Stimulated activated CD4-positive, alpha-beta T cell treated with anti-CD3 and anti-CD28 coated beads, TNF-alpha, amount 100 ng/mL, for 24 hours (primary cell): ENCODE data around the gene FXYD6.

Experiments
- DNase-seq, 3 experiments: peaks; one replicate each; pipeline ENCODE4 v3.0.0-alpha.2; 2020; ENCODE audit warnings: low read depth in 3 of 3

FXYD6 gene

GRCh38 chr11:117910525-117910924 lies 34.1 kb upstream of the FXYD6 start:
- DNase-seq: no peak

GRCh38 chr11:117909611-117910382 lies 33.3 kb upstream of the FXYD6 start:
- no peak for DNase-seq

DNA sequence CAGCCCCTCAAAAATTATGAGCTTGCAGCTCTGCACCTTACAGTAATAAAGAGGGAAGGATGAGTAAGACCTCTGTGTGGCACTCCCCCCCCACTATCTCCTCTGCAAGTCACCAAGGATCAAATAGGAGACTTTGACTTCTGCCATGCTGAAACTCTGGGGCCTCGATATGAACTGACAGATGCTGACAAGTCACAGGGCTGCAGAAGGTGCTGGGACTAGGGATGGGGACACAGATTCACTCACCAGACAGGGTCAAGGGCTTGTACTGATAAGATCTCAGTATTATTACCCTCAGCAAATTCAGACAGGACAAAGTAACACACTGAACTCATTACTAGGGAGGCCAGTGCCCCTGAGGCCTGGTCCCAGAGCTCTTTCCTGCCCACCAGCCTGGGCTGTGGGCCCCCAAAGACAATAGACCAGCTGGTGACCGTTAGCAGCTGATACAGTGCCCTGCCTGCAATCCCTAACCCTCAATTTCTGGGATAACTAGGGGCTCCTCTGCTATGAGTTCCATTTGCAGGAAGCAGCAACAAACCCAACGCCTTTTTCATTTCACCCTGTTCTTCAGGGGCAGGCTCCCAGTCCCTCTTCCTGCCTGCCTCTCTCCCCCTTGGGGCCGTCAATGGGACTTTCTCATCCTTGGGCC lies 32.6 kb upstream of the FXYD6 start:
- DNase-seq: no peak

DNA sequence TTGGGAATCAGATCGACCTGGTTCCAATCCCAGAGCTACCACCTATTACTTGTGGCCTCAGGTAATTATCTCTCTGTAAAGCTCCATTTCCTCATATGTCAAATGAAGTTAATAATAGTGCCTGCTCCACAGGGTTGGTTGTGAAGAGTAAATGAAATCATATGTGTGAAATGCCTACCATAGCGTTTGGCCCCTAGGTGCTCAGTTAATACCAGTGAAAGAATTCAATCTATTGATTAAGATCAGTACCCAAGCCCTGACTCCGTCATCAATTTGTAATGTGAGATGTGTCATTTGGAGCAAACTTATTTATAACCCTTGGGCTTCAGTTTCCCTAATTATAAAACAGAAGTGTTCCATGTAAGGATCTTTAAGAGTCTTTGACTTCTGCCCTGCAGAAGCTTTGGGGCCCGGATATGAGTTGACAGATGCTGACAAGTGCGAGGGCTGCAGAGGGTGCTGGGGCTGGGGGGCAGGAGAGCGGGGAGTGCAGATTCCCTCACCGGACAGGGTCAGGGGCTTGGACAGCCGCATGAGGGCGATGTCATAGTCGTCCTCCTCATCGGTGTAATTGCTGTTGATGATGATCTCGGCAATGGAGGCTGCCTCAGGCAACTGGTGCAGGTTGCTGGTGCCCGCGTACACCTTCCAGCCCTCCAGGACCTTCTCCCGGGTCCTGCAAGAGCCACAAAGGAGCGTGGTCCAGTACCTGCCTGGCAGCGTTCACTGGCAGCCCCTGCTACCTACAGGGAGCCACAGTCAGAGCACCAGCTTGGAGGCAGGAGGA lies 31.8 kb upstream of the FXYD6 start:
- DNase-seq: no peak

- DNase-seq: peak; percentile 25 to 69 (median 35)
Observed at GRCh38 chr11:117907276-117908108, 31.0 kb upstream of the FXYD6 start.

DNA sequence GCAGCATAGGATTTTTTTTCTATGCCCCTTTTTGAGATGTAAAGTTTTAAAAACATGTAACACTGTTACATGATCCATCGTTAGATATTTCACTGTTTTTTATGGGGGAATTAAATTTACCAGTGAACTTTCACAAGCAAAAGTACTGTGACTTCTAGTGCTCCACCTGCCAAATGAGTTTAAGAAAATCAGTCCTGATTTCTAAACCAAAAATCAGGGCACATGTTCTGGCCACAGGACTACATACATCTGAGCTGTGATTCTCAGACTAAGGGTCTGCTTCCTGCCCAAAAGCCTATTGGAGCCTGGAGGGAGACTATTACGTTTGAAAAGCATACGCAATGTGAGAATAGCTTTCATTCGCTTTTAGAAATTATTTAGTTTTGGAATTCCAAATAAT lies 30.3 kb upstream of the FXYD6 start:
- no peak for DNase-seq

DNA sequence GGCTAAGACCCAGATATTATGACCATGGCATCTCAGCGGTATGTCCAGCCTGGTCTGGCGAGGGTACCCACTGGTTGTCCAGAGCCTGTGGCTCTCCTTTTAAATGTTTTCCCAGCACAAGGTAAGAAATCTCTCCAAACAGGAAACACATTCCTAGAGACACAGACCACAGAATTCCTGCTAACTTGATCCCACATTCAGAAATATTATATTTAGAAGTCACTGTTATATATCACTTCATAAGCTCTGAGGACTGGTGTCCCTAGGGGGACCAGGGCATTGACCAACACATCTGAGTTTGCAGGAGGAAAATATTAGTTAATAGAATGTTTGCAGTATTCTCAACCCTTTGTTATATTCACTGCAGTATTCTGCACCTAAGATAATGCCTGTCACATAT lies 29.7 kb upstream of the FXYD6 start:
- no peak for DNase-seq

DNA sequence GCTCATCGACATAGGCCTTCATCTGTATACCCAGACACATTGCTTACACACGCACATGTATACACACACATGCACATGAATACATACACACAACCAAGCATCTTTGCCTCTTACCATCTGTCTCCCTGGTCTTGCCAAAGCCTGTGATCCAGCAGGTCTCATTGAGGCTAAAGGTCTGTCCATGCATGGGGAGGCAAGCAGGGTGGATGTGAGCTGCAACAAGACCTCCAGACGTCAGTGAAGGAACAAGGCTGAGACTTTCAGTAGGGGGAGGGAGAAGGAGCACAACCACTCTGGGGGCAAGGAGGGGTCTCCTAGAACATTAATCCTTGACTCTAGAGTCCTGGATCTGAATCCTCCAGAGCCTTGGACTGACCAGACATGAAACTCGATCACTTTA lies 29.1 kb upstream of the FXYD6 start:
- no peak for DNase-seq

DNA sequence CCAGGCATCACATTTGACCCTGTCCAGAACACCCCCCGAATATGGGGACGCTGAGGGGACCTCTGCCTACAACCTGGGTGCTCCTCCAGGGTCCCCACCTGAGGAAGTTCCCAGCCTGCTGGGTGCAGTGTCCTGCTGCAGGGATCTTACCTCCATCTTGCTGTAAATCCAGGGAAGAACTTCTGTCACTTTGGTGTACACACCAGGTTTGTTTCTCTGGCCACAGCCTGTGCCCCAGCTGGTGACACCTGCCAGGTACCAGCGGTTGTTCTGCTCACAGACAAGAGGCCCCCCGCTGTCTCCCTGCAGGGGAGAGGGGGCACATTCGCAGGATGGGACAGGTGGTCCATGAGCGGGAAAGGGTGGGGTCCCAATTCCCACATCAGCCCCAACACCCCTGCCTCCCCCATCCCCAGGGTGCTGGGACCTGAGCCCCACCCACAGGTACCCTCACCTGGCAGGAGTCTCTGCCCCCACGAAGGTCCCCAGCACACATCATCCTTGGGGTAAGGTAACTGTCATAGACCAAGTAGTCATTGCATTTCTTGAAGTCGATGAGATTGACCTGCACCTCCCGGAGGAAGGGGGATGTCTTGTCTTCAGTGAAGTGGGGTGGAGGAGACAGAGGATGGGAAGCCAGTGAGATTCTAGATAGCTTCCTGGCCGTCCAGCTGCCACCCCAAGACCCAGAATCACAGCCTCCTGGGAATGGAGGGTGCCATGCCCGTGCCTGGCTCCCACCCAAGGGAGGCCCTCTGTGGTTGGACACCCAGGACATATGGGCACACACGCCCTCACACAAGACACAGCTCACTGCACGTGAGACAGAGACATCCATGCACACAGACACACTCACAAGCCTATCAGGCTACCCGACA lies 27.3 kb upstream of the FXYD6 start:
- no peak for DNase-seq

DNA sequence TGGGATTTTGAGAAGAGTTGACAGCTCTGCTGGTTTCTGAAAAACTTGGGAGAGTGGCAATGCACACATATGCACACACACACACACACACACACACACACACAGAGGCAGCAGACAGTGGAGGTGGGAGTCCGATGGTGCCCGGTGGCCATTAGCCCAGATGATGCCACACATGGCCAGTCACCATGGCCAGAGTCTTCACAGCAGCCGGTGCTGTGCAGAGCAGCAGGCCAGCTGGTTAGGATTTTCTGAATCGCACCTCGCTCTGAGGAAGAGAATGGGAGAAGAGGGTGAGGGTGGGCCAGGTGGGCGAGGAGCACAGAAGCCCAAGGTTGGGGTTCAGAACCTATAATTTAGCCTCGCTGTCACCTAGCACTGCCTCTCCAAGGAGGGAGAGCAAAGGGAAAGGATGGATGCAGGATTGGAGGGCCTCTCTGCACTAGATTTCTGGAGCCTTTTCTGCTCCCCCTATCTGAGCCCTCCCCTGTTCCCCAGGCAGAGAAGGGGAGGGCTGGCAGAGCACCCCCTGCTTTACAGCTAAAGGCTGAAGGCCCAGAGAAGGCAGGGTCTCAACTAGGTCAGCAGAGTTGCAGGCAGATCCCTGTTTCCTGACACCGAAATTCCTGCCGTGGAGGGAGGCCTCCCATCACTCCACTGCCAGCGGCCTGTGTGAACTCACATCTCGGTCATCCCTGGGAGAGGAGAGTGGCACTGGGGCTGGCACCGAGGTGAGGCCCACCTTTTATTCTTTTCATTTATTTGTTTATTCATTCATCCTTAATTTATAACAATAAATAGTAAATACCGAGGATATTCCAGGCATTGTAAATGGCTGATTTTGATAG lies 25.8 kb upstream of the FXYD6 start:
- DNase-seq: no peak

DNA sequence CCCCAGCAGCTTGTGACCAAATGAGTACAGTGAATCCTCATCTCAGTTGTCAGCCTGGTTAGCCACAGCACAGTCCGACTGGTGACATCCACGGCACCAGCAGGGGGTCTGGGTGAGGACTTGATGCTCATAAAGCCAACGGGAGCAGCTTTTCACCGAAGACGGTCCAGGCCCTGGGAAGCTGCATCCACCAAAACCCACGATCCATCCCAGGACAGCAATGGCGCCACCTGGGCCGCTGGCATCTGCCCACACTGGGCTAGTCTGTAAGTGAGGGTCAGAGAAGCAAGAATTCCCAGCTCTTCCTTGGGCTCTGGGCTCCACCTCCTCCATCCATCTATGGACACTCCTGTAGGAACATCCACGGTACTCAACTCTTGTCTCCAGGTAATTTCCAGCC lies 25.1 kb upstream of the FXYD6 start:
- no peak for DNase-seq

DNA sequence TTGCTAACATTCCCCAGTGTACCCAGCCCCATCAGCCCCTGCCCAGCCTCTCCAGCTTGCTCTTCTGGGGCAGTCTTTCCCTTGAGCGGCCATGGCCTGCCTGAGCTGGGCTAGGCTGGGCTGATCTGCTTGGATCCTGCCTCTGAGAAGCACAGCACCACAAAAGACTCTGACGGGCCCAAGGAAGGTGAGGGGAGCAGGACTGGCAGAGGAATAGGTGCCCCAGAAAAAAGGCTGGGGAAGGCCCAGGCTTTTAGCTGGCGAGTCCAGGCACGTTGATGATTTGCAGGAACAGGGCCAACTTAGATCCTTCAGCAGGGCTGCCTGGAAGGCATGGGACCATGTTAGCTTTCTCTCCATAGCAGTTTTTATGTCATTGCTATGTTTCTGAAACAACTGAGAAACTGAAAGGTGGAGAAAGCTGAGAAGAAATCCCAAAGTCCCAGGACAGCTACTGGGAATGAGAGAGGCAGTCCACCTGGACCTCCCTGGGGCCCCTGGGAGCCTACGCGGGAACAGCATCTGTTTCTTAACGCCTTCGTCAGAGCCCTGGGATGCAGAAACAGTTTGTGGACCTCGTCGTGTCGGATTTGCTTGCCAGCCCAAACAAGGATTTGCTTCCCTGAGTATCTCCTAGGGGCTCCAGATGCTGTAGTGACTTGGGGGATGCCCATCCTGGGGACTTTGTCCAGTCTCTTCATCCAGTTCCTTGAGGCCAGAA lies 24.4 kb upstream of the FXYD6 start:
- DNase-seq: no peak

GRCh38 chr11:117900121-117900648 lies 23.7 kb upstream of the FXYD6 start:
- DNase-seq: no peak

- no peak for DNase-seq
Observed at GRCh38 chr11:117898059-117898458, 21.6 kb upstream of the FXYD6 start.

DNA sequence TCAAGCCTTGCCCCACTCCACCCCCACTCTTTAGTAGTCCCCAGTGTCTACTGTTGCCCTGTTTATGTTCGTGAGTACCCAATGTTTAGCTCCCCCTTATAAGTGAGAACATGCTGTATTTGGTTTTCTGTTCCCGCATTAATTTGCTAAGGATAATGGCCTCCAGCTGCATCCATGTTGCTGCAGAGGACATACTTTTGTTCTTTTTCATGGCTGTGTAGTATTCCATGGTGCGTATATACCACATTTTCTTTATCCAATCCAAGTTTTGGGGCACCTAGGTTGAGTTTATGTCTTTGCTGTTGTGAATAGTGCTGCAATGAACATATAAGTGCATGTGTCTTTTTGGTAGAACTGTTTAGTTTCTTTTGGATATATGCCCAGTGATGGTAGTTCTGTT lies 16.2 kb upstream of the FXYD6 start:
- DNase-seq: no peak

DNA sequence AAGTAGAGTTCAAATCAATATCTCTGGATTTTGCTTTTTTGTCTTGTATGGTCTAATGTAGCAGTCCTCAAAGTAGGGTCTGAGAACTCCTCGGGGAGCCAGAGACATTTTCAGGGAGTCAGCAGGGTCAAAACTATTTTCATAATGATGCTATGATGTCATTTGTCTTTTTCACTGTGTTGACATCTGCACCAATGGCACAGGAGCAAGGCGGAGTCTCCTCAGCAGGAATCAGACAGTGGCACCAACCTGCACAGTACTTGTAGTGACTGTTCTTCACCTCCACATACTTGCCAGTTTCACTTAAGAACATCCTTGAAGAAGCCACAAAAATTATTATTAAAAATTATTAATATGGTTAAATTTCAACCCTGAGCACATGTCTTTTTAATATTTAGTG lies 14.9 kb upstream of the FXYD6 start:
- no peak for DNase-seq

GRCh38 chr11:117888139-117888566 lies 11.7 kb upstream of the FXYD6 start:
- DNase-seq: no peak

DNA sequence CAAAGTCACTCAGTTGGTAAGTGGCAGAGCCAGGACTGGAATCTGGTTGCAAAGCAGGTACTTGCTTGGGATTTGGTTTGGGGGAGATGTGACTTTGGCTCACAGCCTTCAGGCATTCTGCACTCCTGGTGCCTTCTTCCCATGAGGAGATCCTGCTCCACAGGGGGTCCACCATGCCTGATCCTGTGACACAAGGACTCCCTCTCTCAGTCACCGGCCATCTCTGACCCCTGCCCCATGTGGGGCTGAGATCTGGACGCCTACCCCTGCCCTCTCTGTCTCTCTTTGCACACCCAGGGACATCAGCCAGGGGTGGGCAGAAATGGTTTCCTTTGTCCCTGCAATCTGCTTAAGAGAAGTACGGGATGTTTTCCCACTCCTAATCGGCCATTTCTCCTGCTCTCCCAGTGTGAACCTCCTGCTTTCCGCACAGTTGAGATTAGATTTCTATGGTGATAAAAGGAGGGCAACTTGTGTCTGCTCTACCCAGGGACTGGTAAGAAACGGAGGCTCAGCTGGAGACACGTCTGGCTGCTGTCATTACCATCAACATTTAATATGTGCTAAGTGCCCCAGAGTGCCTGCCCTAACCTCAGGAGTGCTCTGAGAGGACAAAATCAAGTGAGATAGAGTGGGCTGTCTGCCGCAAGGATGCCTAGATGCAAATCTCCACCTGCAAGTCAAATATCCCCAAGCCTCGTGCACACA lies 11.1 kb upstream of the FXYD6 start:
- DNase-seq: no peak
